GM19099 (cell line): ENCODE data around the gene DUSP2.

ENCODE experiments used
- POLR2A ChIP-seq: IDR thresholded peaks from 3 replicates; pipeline ENCODE4 v1.6.1; 2011; ENCODE audit warnings: low read depth; ENCODE audit not compliant: insufficient read length; ENCODE audit errors: extremely low read depth

DUSP2 gene

GRCh38 chr2:96097951-96098823 lies 47.1 kb downstream of the DUSP2 start:
- no peak for TF ChIP-seq POLR2A

- TF ChIP-seq POLR2A: no peak
Observed at GRCh38 chr2:96097441-96097840, 47.8 kb downstream of the DUSP2 start.

- no peak for TF ChIP-seq POLR2A
Observed at GRCh38 chr2:96095116-96095636, 50.1 kb downstream of the DUSP2 start.

- TF ChIP-seq POLR2A: no peak
Observed at GRCh38 chr2:96093528-96093927, 51.7 kb downstream of the DUSP2 start.
